Islet of Langerhans (tissue), 1 donor: ENCODE data around the gene GDAP1L1.
"Not testable (repeated sequence)": the region's sequence is repeated elsewhere in the genome, so short reads cannot be mapped to it uniquely, and the experiment has no call there.

Source experiments
- FAIRE-seq: peaks from one replicate; lab custom pipeline; 2011; peaks lifted over from hg19 to GRCh38; lab: Jason Lieb, UNC

GDAP1L1 gene

DNA sequence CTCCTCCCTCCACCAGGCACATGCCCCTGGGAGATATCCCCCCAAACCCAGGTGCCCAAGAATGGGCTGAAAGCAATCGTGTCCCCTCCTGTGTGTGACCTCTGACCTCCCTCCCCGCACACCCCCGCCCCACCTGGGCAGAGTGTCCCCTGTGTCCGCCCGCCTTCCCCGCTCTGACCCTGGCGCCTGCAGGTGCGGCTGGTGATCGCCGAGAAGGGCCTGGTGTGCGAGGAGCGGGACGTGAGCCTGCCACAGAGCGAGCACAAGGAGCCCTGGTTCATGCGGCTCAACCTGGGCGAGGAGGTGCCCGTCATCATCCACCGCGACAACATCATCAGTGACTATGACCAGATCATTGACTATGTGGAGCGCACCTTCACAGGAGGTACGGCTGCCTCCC, 9.9 kb downstream of the GDAP1L1 start:
- FAIRE-seq, result no peak

DNA sequence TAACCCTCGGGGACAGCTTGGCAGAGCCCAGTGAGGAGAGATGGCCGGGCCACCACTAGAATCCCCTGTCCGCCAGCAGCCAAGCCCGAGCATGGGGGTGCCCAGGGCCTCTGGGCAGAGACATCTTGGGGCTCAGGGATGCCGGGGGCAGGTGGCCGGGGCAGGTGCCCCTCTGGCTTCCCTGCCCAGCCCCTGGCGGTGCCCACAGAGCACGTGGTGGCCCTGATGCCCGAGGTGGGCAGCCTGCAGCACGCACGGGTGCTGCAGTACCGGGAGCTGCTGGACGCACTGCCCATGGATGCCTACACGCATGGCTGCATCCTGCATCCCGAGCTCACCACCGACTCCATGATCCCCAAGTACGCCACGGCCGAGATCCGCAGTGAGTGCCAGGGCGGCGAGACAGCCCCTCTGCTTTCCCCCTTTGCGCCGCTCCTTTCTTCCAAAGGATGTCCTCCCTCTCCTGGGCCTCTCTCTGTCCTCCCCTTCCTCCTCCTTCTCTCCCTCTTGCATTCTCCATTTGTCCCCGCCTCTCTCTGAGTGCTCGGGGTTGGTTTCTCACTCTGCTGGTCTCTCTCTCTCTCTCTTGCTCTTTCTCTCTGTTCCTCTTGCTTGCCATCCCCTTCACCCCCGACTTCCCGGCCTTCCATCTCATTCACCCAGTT, 11.2 kb downstream of the GDAP1L1 start:
- FAIRE-seq, result no peak

DNA sequence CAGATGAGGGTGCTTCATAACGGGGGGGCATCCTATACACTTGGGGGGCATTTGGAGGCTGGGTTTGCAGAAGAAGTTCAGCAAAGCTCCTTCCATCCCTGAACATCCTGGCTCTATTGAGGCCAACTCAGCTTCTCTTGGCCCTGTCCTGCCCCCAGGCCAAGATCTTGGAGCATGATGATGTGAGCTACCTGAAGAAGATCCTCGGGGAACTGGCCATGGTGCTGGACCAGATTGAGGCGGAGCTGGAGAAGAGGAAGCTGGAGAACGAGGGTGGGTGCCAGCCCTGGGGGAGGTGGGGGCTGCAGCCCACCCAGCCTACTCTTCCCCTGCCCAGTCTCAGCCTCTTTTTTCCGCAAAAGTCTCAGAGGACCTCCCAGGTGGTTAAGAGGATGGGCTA, 17.2 kb downstream of the GDAP1L1 start:
- FAIRE-seq, result no peak

DNA sequence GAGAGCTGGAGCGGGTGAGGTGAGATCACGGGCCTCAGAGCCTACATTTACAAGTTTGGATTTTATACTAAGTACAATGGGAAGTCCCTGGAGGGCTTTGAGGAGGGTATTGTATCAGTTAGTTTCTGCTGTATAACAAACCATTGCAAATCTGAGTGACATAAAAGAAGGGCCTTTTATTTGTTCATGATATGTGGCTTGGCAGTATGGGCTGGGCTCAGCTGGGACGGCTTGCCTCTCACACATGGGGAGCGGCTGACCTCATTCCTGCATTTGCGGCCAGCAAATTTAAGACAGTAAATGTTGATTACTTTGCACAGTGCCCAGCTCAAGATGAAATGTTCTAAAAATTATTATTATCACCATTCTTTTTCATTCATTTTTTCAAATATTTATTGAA, 21.7 kb downstream of the GDAP1L1 start:
- no peak for FAIRE-seq

GRCh38 chr20:44271915-44272663, 25.0 kb downstream of the GDAP1L1 start:
- FAIRE-seq, result no peak

DNA sequence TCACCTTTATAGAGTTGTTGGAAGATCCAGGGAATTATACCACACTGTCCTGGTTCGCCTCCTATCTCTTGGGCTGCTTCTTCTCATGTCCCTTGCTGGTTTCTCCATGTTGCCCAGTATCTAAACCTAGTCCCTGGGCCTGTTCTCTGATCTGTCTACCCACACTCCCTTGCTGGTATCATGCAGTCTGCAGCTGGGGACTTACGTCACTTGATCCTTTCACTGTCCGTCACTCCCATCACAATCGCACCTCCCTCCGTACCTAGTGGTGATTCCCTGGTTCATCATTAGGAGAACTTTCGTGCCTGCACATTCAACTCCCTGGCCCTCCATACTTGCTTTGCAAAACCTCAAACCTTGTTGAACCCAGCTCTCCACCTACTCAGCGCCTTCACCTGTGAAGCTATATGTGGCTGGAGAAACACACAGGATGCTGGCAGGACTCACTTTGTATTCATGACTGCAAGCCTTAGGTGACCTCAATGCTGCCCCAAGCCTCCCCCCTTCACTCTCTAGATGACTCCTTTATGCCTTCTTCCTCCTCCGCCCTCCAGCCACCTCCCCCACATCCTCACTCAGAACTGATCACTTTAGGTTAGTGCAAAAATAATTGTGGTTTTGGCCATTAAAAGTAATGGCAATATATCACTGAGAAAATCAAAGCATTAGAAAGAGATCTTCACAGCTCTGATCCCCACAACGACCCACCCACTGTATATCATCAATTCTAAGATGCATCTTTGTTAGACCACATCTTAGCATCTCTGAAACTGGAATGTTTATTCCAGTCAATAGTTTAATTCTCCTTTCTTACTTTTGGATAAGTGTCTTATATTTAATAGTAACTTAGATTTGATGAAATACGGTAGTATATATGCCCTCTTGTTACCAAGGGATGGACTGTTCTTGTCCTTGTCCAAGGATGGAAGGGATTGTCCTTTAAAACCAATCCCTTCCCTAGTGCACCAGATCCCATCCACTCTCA, 26.4 kb downstream of the GDAP1L1 start:
- FAIRE-seq, result no peak

GRCh38 chr20:44274303-44275017, 27.4 kb downstream of the GDAP1L1 start:
- FAIRE-seq, result no peak

- FAIRE-seq, result no peak
Measured at GRCh38 chr20:44279228-44279627, 32.1 kb downstream of the GDAP1L1 start.

DNA sequence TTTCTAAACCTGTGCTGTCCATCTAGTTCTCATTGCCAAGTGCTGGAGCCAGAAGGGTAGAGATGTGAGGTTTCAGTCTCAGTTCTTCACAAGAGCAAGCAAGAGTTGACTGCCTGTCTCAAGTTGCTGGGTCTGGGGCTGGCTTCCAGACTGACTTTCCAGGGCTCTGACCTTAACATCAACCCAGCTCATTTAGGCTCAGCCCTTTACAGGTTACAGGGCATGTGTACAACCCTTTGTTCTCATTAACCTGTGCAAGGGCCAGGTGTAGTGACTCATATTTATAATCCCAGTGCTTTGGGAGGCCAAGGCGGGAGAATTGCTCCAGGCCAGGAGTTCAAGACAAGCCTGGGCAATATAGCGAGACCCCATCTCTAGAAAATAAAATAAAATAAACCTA, 33.3 kb downstream of the GDAP1L1 start:
- no peak for FAIRE-seq

DNA sequence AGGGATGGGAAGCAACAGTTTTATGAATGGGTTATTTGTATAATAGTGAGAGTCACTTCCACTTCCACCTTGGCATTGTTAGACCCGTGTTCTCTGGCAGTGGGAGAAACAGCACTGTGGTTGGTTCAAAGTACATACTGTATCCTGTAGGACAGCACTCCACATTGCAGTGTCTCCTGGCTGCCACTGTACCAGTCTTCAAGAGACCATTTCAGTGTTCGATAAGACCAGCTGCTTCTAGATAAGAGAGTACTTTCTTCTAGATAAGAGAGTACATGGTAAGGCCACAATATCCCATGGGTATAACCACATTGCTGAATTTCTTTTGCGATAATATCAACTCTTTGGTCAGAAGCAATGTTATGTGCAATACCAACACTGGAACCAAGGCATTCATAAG, 35.1 kb downstream of the GDAP1L1 start:
- no peak for FAIRE-seq

DNA sequence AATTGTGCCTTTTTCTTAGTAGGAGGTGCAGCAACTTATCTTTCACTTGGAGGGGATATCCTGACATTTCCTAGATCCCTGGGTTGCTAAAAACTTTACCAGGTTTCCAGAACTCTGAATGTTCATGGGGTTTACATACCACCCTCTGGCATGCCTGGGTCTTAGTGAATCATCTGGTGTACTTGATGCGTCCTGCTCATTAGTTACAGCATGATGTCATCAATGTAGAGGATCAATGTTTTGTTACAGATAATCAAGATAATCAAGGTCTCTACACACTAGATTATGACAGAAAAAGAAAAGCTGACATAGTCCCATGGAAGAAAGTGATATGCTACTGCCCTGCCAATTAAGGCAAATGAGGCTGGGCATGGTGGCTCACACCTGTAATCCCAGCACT, 36.9 kb downstream of the GDAP1L1 start:
- no peak for FAIRE-seq

- FAIRE-seq, result no peak
Measured at GRCh38 chr20:44287272-44288097, 40.4 kb downstream of the GDAP1L1 start.

GRCh38 chr20:44288252-44288651, 41.1 kb downstream of the GDAP1L1 start:
- no peak for FAIRE-seq

- no peak for FAIRE-seq
Measured at GRCh38 chr20:44291754-44292153, 44.6 kb downstream of the GDAP1L1 start.

DNA sequence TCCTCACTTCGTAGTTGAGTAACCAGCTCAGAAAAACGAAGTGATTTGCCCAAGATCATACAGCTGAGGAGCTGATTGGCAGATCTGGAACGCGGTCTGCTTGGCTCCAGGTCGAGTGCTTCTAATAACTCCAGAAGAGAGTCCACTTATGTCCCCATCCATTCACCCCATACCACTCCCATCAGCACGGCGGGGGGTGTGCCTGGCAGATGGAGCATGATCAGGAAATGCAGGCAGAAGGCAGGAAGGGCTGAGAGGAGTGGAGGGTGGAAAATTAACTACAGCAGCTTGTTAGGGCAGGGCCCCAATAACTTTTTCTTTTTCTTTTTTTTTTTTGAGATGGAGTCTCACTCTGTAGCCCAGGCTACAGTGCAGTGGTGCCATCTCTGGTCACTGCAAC, 48.9 kb downstream of the GDAP1L1 start:
- no peak for FAIRE-seq

DNA sequence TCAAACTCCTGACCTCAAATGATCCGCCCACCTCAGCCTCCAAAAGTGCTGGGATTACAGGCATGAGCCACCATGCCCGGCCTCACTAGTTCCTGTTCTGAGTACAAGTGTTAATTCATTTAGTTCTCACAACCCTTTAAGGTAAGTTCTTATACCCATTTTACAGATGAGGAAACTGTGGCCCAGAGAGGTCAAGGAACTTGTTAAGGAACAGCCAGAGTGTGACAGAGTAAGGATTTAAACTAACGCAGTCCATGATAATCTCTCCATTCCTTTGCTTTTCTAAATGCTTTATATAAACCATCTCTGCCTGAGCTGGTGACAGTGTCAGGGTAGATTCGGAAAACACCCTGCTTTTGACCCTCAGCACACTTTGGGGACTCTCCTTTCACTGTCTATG, 50.6 kb downstream of the GDAP1L1 start:
- no peak for FAIRE-seq

DNA sequence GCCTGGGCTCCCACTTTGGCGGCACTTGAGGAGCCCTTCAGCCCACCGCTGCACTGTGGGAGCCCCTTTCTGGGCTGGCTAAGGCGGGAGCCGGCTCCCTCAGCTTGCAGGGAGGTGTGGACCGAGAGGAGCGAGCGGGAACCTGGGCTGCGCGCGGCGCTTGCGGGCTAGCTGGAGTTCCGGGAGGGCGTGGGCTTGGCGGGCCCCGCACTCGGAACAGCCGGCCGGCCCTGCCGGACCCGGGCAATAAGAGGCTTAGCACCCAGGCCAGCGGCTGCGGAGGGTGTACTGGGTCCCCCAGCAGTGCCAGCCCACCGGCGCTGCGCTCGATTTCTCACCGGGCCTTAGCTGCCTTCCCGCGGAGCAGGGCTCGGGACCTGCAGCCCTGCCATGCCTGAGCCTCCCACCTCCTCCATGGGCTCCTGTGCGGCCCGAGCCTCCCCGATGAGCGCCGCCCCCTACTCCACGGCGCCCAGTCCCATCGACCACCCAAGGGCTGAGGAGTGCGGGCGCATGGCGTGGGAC, 52.0 kb downstream of the GDAP1L1 start:
- FAIRE-seq, result not testable (repeated sequence)

DNA sequence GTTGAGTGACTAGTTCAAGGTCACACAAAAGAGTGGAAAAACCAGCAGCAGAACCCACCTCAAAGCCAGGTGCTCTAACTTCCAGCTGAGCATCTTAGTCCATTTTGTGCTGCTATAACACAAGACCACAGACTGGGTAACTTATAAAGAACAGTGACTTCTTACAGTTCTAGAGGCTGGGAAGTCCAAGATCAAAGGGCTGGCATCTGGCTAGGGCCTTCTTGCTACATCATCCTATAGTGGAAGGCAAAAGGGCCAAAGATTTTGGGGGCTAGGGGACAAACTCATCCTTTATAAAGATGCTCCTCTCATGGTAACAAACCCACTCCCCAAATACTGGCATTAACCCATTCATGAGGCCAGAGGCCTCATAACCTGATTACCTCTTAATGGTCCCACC, 54.2 kb downstream of the GDAP1L1 start:
- FAIRE-seq, result no peak

GRCh38 chr20:44302026-44302669, 55.0 kb downstream of the GDAP1L1 start:
- no peak for FAIRE-seq

DNA sequence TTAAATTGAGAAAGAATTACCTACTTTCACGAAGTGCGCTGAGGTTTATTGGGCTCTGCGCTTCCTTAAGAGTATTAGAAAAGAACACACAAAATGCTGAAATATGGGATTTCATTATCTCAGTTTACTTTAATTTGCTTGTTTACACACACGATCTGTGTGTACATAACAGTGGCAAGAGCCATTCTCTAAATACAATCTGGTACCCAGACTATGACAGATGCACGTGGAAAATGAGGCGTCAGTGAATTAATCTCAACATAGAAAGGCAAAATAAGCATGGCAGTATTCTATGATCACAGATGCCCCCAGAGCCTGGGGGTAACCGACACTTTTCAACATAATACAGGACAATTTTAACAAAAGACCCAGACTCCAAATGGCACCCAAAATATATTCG, 55.6 kb downstream of the GDAP1L1 start:
- FAIRE-seq, result no peak

- no peak for FAIRE-seq
Measured at GRCh38 chr20:44304383-44304782, 57.3 kb downstream of the GDAP1L1 start.
